GM12801 (cell line): Measurements from ENCODE around the gene C12orf43.

ENCODE experiments used
- TF ChIP-seq, protein P1 (sequence below): IDR thresholded peaks from one replicate; pipeline ENCODE4 v1.5.1; 2011; ENCODE audit warnings: control low read depth; ENCODE audit not compliant: insufficient read length; ENCODE audit errors: extremely low read depth

C12orf43 gene

DNA sequence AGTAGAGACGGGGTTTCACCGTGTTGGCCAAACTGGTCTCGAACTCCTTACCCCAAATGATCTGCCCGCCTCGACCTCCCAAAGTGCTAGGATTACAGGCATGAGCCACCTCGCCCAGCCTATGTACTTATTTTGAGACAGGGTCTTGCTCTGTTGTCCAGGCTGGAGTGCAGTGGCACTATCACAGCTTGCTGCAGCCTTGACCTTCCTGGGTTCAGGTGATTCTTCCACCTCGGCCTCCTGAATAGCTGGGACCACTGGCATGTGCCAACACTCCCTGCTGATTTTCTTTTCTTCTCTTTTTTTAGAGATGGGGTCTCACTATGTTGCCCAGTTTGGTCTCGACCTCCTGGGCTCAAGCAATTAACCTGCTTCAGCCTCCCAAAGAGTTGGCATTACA, 52.0 kb downstream of the C12orf43 start:
- TF ChIP-seq, protein P1, sequence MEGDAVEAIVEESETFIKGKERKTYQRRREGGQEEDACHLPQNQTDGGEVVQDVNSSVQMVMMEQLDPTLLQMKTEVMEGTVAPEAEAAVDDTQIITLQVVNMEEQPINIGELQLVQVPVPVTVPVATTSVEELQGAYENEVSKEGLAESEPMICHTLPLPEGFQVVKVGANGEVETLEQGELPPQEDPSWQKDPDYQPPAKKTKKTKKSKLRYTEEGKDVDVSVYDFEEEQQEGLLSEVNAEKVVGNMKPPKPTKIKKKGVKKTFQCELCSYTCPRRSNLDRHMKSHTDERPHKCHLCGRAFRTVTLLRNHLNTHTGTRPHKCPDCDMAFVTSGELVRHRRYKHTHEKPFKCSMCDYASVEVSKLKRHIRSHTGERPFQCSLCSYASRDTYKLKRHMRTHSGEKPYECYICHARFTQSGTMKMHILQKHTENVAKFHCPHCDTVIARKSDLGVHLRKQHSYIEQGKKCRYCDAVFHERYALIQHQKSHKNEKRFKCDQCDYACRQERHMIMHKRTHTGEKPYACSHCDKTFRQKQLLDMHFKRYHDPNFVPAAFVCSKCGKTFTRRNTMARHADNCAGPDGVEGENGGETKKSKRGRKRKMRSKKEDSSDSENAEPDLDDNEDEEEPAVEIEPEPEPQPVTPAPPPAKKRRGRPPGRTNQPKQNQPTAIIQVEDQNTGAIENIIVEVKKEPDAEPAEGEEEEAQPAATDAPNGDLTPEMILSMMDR, result no peak

DNA sequence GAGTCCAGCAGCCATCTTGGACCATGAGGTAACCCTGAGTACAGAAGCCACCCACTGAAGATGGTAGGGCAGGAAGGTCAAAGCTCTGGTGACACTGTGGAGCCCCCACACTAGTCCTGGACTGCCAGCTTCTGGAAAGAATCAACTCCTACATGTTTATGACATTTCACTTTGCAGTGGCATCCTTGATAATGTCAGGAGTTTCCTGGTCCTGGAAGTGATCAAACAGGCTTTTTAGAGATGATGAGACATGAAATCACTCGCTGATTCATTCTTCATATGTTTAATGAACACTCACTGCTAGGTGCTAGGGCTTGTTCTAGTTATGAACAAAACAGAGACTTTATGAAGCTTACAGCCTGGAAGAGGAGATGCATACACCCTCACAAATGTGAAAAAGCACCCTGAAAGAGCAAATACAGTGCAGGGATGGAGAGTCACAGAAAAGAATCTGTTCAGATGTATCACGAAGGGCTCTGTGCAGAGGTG, 53.7 kb downstream of the C12orf43 start:
- TF ChIP-seq, protein P1, result no peak

DNA sequence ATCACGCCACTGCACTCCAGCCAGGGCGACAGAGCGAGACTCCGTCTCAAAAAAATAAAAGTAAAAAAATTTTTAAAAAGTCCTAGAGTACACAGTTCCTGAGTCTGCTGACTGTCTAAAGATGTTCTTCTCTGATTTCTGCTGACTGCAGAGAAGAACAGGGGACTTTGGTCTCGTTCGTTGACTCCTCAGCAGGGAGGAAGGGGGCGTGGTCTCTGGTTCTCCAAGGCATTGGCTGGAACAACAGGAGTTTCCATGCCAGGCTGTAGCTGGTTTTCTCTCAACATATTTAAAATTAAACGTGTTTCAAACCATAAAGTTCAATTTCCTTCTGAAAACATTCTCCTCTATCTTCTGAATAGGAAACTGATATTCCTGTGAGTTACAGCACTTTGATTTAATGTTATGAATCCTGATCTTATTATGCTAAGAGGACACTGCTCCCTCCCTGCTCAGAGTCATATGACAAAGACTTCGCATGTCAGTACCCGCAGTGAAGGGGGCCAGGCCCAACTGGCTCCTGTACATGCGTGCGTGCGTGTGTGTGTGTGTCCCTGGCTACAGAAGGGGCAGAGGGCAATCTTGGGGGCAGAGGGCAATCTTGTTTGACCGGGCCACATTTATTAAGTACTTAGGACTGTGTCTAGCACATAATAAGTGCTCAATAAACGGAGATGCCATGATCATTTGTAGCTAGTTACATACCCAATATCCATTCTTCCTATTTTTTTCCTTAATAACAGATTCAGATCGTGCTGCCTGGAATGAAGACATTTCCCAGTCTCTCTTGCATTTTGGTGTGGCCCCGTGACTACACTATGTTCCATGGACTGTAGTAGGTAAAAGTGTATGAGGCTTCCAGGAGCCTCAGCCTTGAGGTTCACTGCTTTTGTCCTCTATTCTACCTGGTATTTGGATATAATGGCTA, 54.4 kb downstream of the C12orf43 start:
- TF ChIP-seq, protein P1, result no peak

DNA sequence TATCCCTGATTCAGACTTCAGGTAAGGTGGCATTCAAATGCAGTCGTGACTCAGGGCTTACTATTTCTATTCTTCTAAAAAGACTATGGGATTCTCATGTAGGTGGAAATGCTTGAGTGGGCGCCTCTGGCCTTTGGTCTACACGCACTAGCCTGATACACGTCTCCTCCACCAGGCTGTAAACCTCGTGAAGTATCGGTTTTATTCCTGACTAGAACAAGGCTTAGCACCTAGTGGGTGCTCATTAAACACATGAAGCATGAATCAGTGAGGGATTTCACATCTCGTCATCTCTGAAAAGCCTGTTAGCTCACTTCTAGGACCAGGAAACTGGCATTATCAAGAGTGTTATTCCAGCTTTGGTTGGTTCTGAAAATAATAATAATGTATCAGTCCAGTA, 55.6 kb downstream of the C12orf43 start:
- TF ChIP-seq, protein P1, result no peak

DNA sequence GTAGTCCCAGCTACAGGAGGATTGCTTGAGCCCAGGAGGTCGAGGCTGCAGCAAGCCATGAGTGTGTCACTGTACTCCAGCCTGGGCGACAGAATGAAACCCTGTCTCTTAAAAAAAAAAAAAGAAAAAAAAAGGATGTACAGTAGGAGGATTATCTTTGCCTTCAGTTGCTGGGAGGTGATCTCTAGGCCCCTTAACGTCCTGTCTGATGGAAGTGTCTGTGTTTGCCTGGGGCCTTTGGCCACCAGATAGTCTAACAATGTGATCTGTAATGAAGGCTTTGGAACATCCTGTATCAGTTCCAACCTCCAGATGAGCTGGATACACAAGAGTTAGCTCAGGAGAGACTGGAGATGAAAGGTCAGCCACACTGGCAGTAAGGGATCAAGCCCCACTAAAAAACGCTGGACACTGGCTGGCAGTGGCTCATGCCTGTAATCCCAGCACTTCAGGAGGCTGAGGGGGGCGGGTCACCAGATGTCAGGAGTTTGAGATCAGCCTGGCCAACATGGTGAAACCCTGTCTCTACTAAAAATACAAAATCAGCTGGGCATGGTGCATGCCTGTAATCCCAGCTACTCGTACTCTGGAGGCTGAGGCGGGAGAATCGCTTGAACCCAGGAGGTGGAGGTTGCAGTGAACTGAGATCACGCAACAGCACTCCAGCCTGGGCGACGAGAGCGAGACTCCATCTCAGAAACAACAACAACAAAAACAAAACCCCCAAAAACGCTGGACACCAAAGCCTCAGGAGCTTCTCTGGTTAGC, 57.0 kb downstream of the C12orf43 start:
- TF ChIP-seq, protein P1, result no peak

DNA sequence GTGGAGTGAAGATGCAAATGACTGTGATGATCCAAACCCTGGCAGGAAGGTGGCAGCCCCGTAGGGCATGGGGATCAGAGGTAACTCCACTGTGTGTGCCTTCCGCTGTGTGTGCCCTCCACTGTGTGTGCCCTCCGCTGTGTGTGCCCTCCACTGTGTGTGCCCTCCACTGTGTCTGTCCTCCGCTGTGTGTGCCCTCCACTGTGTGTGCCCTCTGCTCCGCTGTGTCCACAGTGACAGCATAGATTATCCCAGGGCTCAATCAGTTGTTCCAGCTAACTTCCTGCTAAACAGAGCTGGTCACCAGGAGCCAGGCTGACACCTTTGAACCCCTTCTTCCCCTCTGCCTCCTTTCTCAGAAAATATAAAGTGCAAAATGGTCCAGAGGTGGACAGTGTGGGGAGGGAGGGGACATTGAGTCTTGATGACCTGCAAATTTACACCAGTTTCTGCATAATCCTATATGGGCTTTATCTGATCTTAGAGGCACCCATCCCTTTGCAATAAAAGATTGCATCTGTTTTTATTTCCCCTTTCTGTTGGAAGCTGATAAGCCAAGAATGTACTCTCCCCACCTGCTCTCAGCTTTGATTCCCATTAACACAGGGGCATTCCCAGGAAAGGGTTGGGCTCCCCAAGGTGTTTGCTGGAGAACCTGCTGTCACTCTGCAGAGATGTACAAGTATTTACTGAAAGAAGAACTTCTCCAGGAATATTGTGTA, 59.5 kb downstream of the C12orf43 start:
- TF ChIP-seq, protein P1, result no peak

DNA sequence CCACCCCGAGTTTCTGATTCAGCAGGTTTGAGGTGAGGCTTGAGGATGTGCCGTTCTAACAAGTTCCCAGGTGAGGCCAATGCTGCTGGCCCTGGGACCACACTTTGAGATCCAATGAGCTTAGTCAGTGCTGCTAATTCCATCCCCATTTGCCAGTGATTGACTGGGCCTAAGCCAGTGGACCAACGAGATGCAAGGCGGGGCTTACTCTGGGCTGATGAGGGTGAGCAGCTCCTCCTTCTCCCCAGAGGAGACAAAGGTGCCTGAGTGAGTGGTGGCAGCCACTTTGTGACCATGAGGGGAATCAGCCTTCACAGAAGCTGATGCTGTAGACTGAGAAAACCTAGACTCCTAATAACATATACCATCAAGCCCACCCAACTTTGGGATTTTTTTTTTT, 61.1 kb downstream of the C12orf43 start:
- TF ChIP-seq, protein P1, result no peak
